Smooth muscle cell (in vitro differentiated cells): Measurements from ENCODE around the gene WNT4. TPM values are rescaled to one million over a fixed set of nuclear protein-coding genes. Genes with fewer than 3 reads are reported as not detected.

Source experiments
- DNase-seq: peaks from one replicate; lab custom pipeline; 2025; ENCODE audit not compliant: unreplicated experiment; lab: John Stamatoyannopoulos, UW
- H2AFZ ChIP-seq: fragments of 200-600 bp; sonication (generic); 2 replicates; pipeline ENCODE4 v1.6.0; 2016; ENCODE audit warnings: antibody characterized with exemption, low read depth, mild to moderate bottlenecking
- H3F3A ChIP-seq: fragments of 200-600 bp; sonication (generic); 2 replicates; pipeline ENCODE4 v1.6.0; 2017; ENCODE audit warnings: antibody characterized with exemption, low read depth
- H3K27ac ChIP-seq: fragments of 200-600 bp; sonication (generic); 2 replicates; pipeline ENCODE4 v1.5.1; 2016; ENCODE audit warnings: low read depth, mild to moderate bottlenecking
- H3K27me3 ChIP-seq: fragments of 200-600 bp; sonication (generic); 2 replicates; pipeline ENCODE4 v1.6.1; 2016; ENCODE audit warnings: low read depth, mild to moderate bottlenecking
- H3K36me3 ChIP-seq: fragments of 200-600 bp; sonication (generic); 2 replicates; pipeline ENCODE4 v1.5.1; 2016; ENCODE audit warnings: low read depth
- H3K4me1 ChIP-seq: fragments of 200-600 bp; sonication (generic); 2 replicates; pipeline ENCODE4 v1.5.1; 2016; ENCODE audit warnings: low read depth
- H3K4me2 ChIP-seq: fragments of 200-600 bp; sonication (generic); 2 replicates; pipeline ENCODE4 v1.6.0; 2016; ENCODE audit warnings: mild to moderate bottlenecking
- H3K4me3 ChIP-seq: fragments of 200-600 bp; sonication (generic); 2 replicates; pipeline ENCODE4 v1.5.1; 2016; ENCODE audit warnings: mild to moderate bottlenecking
- H3K79me2 ChIP-seq: fragments of 200-600 bp; sonication (generic); 2 replicates; pipeline ENCODE4 v1.6.0; 2016; ENCODE audit warnings: low read depth, mild to moderate bottlenecking
- H3K9ac ChIP-seq: fragments of 200-600 bp; sonication (generic); 2 replicates; pipeline ENCODE4 v1.6.0; 2016; ENCODE audit warnings: low read depth
- H3K9me3 ChIP-seq: fragments of 200-600 bp; sonication (generic); replicated peaks from 2 replicates; pipeline ENCODE4 v1.5.1; 2016; ENCODE audit warnings: low read depth
- H4K20me1 ChIP-seq: fragments of 200-600 bp; sonication (generic); 2 replicates; pipeline ENCODE4 v1.6.0; 2016; ENCODE audit warnings: low read depth
- WGBS: methylation state at CpG from one replicate; pipeline ENCODE4 v1.1.7; 2016; ENCODE audit warnings: low lambda C conversion rate; 5-methylcytosine and 5-hydroxymethylcytosine counted together
- polyA plus RNA-seq: library from polyadenylated mRNA; unstranded; fragments of >200 nt; fragmentation: Nextera tagmentation; extraction: Ambion mirVana; gene quantifications from 2 replicates; pipeline ENCODE4 v1.2.1, GENCODE V29; 2016
- total RNA-seq: library from RNA; depleted of rRNA; stranded (reverse); fragments of >200 nt; gene quantifications from 2 replicates; pipeline ENCODE4 v1.2.3, GENCODE V29; 2014
- TF ChIP-seq, protein P1 (sequence below): fragments of 200-600 bp; sonication (generic); IDR thresholded peaks from 2 replicates; pipeline ENCODE4 v1.5.1; 2017; ENCODE audit warnings: borderline replicate concordance, mild to moderate bottlenecking, antibody characterized with exemption; ENCODE audit not compliant: insufficient read depth, poor library complexity, severe bottlenecking

The WNT4 gene
- total and polyA plus RNA-seq, 2 experiments from 2014 or later: 0.18 to 0.55 TPM

- no peak overlapping the region for H2AFZ ChIP-seq
- 95% methylated on average over 9 of the region's 9 CpGs for WGBS
- no peak overlapping the region for H3K27ac ChIP-seq
- no peaks in the 10 kb centered on the region for H3K9me3 ChIP-seq
- no peaks in the 10 kb centered on the region for H3K79me2 ChIP-seq
- no peaks in the 10 kb centered on the region for H3K36me3 ChIP-seq
- DNase-seq: no peak
- H3K9ac ChIP-seq: no peak overlapping the region
- no peak overlapping the region for H3K4me3 ChIP-seq
- peaks cover 10% of the 10 kb centered on the region for H3K4me1 ChIP-seq
- peaks cover 95% of the 10 kb centered on the region for H4K20me1 ChIP-seq
- H3K4me2 ChIP-seq: no peak overlapping the region
- no peaks in the 10 kb centered on the region for H3K27me3 ChIP-seq
- TF ChIP-seq, protein P1, sequence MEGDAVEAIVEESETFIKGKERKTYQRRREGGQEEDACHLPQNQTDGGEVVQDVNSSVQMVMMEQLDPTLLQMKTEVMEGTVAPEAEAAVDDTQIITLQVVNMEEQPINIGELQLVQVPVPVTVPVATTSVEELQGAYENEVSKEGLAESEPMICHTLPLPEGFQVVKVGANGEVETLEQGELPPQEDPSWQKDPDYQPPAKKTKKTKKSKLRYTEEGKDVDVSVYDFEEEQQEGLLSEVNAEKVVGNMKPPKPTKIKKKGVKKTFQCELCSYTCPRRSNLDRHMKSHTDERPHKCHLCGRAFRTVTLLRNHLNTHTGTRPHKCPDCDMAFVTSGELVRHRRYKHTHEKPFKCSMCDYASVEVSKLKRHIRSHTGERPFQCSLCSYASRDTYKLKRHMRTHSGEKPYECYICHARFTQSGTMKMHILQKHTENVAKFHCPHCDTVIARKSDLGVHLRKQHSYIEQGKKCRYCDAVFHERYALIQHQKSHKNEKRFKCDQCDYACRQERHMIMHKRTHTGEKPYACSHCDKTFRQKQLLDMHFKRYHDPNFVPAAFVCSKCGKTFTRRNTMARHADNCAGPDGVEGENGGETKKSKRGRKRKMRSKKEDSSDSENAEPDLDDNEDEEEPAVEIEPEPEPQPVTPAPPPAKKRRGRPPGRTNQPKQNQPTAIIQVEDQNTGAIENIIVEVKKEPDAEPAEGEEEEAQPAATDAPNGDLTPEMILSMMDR: no peak
- no peaks in the 10 kb centered on the region for H3F3A ChIP-seq
These were observed 18.9 kb downstream of the WNT4 start for GRCh38 chr1:22123901-22124404.

DNA sequence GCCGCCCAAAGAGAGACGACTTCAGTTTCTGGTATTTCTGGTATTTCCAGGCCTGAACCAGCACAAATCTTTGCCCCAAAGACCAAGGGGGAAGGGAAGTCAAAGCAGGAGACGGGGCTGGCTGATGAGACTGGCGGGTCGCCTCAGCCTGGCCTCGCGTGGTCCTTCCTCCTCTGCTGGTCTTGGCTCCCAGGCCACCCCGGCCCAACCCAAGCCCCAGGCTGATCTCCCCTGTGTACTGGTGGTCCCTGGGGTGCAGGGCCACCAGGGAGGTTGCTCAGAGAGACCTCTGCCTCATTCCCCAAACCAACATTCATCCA lies 19.9 kb downstream of the WNT4 start:
- no peaks in the 10 kb centered on the region for H3K9me3 ChIP-seq
- H3K9ac ChIP-seq: no peak overlapping the region
- no peaks in the 10 kb centered on the region for H3F3A ChIP-seq
- peaks cover 10% of the 10 kb centered on the region for H3K4me1 ChIP-seq
- H4K20me1 ChIP-seq: peaks cover 100% of the 10 kb centered on the region
- no peak overlapping the region for H3K4me3 ChIP-seq
- peak overlapping the region; percentile 57 for H3K27ac ChIP-seq
- TF ChIP-seq, protein P1: no peak
- H3K27me3 ChIP-seq: no peaks in the 10 kb centered on the region
- no peak for DNase-seq
- H3K79me2 ChIP-seq: no peaks in the 10 kb centered on the region
- no peaks in the 10 kb centered on the region for H3K36me3 ChIP-seq
- WGBS: 40% methylated on average over 8 of the region's 8 CpGs
- no peak overlapping the region for H2AFZ ChIP-seq
- H3K4me2 ChIP-seq: peak overlapping the region; percentile 59

- H3K9me3 ChIP-seq: no peaks in the 10 kb centered on the region
- TF ChIP-seq, protein P1: no peak
- H3K27ac ChIP-seq: peak overlapping the region; percentile 57
- no peaks in the 10 kb centered on the region for H3K79me2 ChIP-seq
- no peak overlapping the region for H3K9ac ChIP-seq
- H2AFZ ChIP-seq: no peak overlapping the region
- H3K27me3 ChIP-seq: no peaks in the 10 kb centered on the region
- H3K4me1 ChIP-seq: peaks cover 10% of the 10 kb centered on the region
- H4K20me1 ChIP-seq: peaks cover 100% of the 10 kb centered on the region
- 62% methylated on average over 21 of the region's 21 CpGs for WGBS
- no peak for DNase-seq
- H3K4me2 ChIP-seq: peak overlapping the region; percentile 59
- no peak overlapping the region for H3K4me3 ChIP-seq
- no peaks in the 10 kb centered on the region for H3K36me3 ChIP-seq
- no peaks in the 10 kb centered on the region for H3F3A ChIP-seq
These were observed 20.4 kb downstream of the WNT4 start for GRCh38 chr1:22122273-22123070.
